A673 (cell line): ENCODE results near the gene PANX2.

Experiments used
- CTCF ChIP-seq: fragments of 300-800, 200-600 bp; sonication (generic); conservative IDR thresholded peaks from 2 replicates; pipeline ENCODE4 v1.5.1; 2017; ENCODE audit warnings: low read depth, mild to moderate bottlenecking, antibody characterized with exemption, low read length, moderate library complexity, mixed read lengths
- EZH2 ChIP-seq: fragments of 200-600 bp; sonication (generic); IDR thresholded peaks from 2 replicates; pipeline ENCODE4 v1.6.1; 2017; ENCODE audit warnings: borderline replicate concordance, low read depth, mild to moderate bottlenecking, mixed read lengths, antibody characterized with exemption, low read length; ENCODE audit not compliant: poor library complexity, severe bottlenecking

GRCh38 chr22:50146439-50147238 is 23.9 kb upstream of the PANX2 start:
- no peak for TF ChIP-seq EZH2
- TF ChIP-seq CTCF: peak; percentile 88
